ENCODE data around the gene SCYL2. TPM values are rescaled to one million over a fixed set of nuclear protein-coding genes. Genes with fewer than 3 reads are reported as not detected.
"Not testable (repeated sequence)": the region's sequence is repeated elsewhere in the genome, so short reads cannot be mapped to it uniquely, and the experiment has no call there.

The SCYL2 gene
- total RNA-seq, 4 donors from 2014 or later: 51.0 to 72.8 (median 61.4) TPM

DNA sequence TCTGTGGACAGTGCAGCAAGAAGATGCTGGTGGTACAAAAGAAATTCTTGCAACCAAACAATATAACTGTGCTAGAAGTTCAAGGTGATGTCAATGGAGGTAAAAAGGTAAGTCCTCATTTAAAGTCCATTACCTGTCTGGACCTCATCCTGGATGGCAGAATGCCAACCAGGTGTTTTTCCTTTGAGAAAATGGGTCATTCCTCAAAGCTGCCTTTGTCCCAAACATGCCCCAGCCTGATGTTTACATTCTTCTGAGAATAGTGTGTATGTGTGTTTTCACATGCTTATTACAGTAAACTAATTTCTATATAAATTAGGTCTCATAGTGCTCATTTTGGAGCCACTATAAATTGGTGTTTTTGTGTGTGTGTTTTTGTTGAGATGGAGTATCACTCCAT is 41.5 kb upstream of the SCYL2 start:
- peaks cover 0 to 54% of the 10 kb centered on the region in 2 donors for H3K36me3 ChIP-seq

GRCh38 chr12:100229036-100229635 is 37.8 kb upstream of the SCYL2 start:
- Histone ChIP-seq H3K27ac (no peak overlapping the region), H3K27me3 (no peaks in the 10 kb centered on the region), H3K36me3 (peaks cover 0 to 18% of the 10 kb centered on the region in 2 donors), H3K9me3 (no peaks in the 10 kb centered on the region), H3K4me3 (no peak overlapping the region), H3K4me1 (peaks cover 0 to 4% (median 0%) of the 10 kb centered on the region in 3 donors)
- 95 to 100% methylated on average over 2 to 4 of the region's 5 CpGs for WGBS, 2 donors (ENCODE audit: low coverage in 1 of 2)
- ATAC-seq: no peak
- TF ChIP-seq EP300 (IDR thresholded peaks at IDR 0.05) (no peak), POLR2A (IDR thresholded peaks at IDR 0.05) (no peak), POLR2AphosphoS5 (IDR thresholded peaks at IDR 0.05) (no peak)
- TF ChIP-seq, protein P1, sequence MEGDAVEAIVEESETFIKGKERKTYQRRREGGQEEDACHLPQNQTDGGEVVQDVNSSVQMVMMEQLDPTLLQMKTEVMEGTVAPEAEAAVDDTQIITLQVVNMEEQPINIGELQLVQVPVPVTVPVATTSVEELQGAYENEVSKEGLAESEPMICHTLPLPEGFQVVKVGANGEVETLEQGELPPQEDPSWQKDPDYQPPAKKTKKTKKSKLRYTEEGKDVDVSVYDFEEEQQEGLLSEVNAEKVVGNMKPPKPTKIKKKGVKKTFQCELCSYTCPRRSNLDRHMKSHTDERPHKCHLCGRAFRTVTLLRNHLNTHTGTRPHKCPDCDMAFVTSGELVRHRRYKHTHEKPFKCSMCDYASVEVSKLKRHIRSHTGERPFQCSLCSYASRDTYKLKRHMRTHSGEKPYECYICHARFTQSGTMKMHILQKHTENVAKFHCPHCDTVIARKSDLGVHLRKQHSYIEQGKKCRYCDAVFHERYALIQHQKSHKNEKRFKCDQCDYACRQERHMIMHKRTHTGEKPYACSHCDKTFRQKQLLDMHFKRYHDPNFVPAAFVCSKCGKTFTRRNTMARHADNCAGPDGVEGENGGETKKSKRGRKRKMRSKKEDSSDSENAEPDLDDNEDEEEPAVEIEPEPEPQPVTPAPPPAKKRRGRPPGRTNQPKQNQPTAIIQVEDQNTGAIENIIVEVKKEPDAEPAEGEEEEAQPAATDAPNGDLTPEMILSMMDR (IDR thresholded peaks at IDR 0.05): no peak

More for the DNA sequence above, 41.5 kb upstream of the SCYL2 start:
- Histone ChIP-seq H3K27me3 (no peaks in the 10 kb centered on the region), H3K4me1 (no peaks in the 10 kb centered on the region), H3K4me3 (no peak overlapping the region), H3K27ac (no peak overlapping the region), H3K9me3 (no peaks in the 10 kb centered on the region)
- ATAC-seq: no peak
- no peak for TF ChIP-seq POLR2A (IDR thresholded peaks at IDR 0.05)
- TF ChIP-seq EP300 (IDR thresholded peaks at IDR 0.05): no peak
- TF ChIP-seq, protein P1 (IDR thresholded peaks at IDR 0.05): no peak
- no peak for TF ChIP-seq POLR2AphosphoS5 (IDR thresholded peaks at IDR 0.05)

DNA sequence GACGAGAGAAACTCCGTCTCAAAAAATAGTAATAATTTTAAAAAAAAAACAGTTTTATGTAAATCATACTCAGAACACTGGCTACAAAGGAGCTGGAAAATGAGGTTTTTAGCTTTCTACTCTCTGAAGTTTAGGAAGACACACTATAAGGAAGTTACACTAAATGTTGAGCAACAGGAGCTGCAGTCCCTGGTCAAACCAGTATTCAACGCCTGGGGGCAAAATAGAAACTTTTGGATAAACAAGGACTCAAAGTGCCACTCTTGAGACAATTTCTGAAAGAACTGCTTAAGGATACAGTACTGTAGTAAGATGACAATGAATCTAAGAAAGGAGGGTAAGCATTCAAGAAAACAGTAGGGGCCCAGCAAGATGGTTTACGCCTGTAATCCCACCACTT is 37.1 kb upstream of the SCYL2 start:
- Histone ChIP-seq H3K27me3 (no peaks in the 10 kb centered on the region), H3K36me3 (peaks cover 0 to 10% of the 10 kb centered on the region in 2 donors), H3K4me1 (peaks cover 0 to 12% (median 0%) of the 10 kb centered on the region in 3 donors), H3K27ac (no peak overlapping the region), H3K9me3 (no peaks in the 10 kb centered on the region), H3K4me3 (no peak overlapping the region)
- no peak for ATAC-seq
- 88 to 91% methylated on average over 4 of the region's 4 CpGs for whole genome bisulfite sequencing, 2 donors (ENCODE audit: low coverage in 1 of 2)
- TF ChIP-seq POLR2A (IDR thresholded peaks at IDR 0.05) (no peak), EP300 (IDR thresholded peaks at IDR 0.05) (no peak), POLR2AphosphoS5 (IDR thresholded peaks at IDR 0.05) (no peak)
- TF ChIP-seq, protein P1 (IDR thresholded peaks at IDR 0.05): no peak

DNA sequence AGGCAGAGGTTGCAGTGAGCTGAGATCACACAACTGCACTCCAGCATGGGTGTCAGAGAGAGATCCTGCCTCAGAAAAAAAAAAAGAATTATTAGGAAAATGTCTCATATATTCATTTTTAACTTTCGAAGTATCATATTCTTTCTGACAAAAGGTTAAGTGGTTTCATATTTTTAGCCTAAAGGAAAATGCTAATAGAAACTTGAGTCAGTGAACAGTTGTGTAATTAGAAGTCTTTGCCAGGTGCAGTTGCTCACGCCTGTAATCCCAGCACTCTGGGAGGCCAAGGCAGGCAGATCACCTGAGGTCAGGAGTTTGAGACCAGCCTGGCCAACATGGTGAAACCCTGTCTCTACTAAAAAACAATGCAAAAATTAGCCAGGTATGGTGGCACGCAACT is 35.1 kb upstream of the SCYL2 start:
- H3K4me3 ChIP-seq, H3K36me3 ChIP-seq, ATAC-seq, H3K9me3 ChIP-seq, H3K27me3 ChIP-seq, H3K27ac ChIP-seq: not testable (repeated sequence)
- WGBS, 2 donors (ENCODE audit: low coverage in 1 of 2): 63 to 85% methylated on average over 3 of the region's 3 CpGs
- H3K4me1 ChIP-seq: peaks cover 0 to 14% (median 0%) of the 10 kb centered on the region in 3 donors

- peak overlapping the region in 2 of 4 donors; percentile 2 to 54 for H3K27ac ChIP-seq
- 40 to 44% methylated on average over 3 of the region's 3 CpGs for WGBS, 2 donors (ENCODE audit: low coverage in 1 of 2)
- no peaks in the 10 kb centered on the region for H3K36me3 ChIP-seq
- no peak overlapping the region for H3K4me3 ChIP-seq
- no peak for TF ChIP-seq POLR2A (IDR thresholded peaks at IDR 0.05)
- TF ChIP-seq, protein P1 (IDR thresholded peaks at IDR 0.05): no peak
- no peak for TF ChIP-seq POLR2AphosphoS5 (IDR thresholded peaks at IDR 0.05)
- no peak for TF ChIP-seq EP300 (IDR thresholded peaks at IDR 0.05)
- H3K4me1 ChIP-seq: peaks cover 0 to 14% (median 0%) of the 10 kb centered on the region in 3 donors
- ATAC-seq: peak; percentile 86
- H3K27me3 ChIP-seq: no peaks in the 10 kb centered on the region
- no peaks in the 10 kb centered on the region for H3K9me3 ChIP-seq
Measured at GRCh38 chr12:100234166-100234565, 32.8 kb upstream of the SCYL2 start.

Data from gastroesophageal sphincter (tissue), 4 donors.